IPS-18a (cell line): Measurements from ENCODE around the gene FASTKD3.

Experiments
- H3K27ac ChIP-seq: one replicate; pipeline ENCODE4 v1.5.1; 2013; ENCODE audit warnings: low read length
- H3K27me3 ChIP-seq: one replicate; pipeline ENCODE4 v1.6.1; 2013; ENCODE audit warnings: mild to moderate bottlenecking, low read length; ENCODE audit not compliant: control insufficient read depth, insufficient read depth
- H3K36me3 ChIP-seq: one replicate; pipeline ENCODE4 v1.6.1; 2013; ENCODE audit warnings: low read depth, low read length; ENCODE audit not compliant: control insufficient read depth
- H3K4me1 ChIP-seq: one replicate; pipeline ENCODE4 v1.6.1; 2013; ENCODE audit warnings: low read depth, low read length; ENCODE audit not compliant: control insufficient read depth
- H3K4me3 ChIP-seq: one replicate; pipeline ENCODE4 v1.5.1; 2013; ENCODE audit warnings: low read length
- H3K9ac ChIP-seq: one replicate; pipeline ENCODE4 v1.6.1; 2013; ENCODE audit warnings: mild to moderate bottlenecking, low read length, moderate library complexity
- H3K9me3 ChIP-seq: one replicate; pipeline ENCODE4 v1.6.1; 2013; ENCODE audit warnings: low read depth, low read length; ENCODE audit not compliant: control insufficient read depth

The FASTKD3 gene

GRCh38 chr5:7876867-7877266 lies 8.0 kb upstream of the FASTKD3 start:
- H3K9ac ChIP-seq = no peak overlapping the region
- no peaks in the 10 kb centered on the region for H3K4me1 ChIP-seq
- H3K4me3 ChIP-seq = no peak overlapping the region
- no peaks in the 10 kb centered on the region for H3K27me3 ChIP-seq
- H3K36me3 ChIP-seq = peaks cover 75% of the 10 kb centered on the region
- H3K27ac ChIP-seq = no peak overlapping the region
- no peaks in the 10 kb centered on the region for H3K9me3 ChIP-seq

DNA sequence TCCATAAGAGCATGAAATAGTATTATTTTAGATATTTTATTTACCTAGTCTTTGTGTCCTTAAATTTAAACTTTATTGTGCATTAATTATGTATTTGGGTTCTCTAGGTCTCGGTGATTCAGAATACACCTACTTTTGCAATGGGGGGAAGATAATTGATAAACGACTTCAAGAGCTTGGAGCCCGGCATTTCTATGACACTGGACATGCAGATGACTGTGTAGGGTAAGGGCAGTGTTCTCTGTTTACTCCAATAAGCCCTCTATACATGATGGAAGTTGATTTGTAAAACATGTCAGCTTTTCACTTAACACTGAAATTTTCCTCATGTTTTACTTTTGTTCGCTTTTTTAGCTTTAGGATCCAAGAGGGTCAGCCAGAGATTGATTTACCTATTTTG lies 6.3 kb upstream of the FASTKD3 start:
- Histone ChIP-seq H3K9me3 (no peaks in the 10 kb centered on the region), H3K9ac (no peak overlapping the region), H3K27me3 (no peaks in the 10 kb centered on the region), H3K4me3 (no peak overlapping the region), H3K27ac (no peak overlapping the region), H3K4me1 (peaks cover under 1% of the 10 kb centered on the region), H3K36me3 (peaks cover 69% of the 10 kb centered on the region)

DNA sequence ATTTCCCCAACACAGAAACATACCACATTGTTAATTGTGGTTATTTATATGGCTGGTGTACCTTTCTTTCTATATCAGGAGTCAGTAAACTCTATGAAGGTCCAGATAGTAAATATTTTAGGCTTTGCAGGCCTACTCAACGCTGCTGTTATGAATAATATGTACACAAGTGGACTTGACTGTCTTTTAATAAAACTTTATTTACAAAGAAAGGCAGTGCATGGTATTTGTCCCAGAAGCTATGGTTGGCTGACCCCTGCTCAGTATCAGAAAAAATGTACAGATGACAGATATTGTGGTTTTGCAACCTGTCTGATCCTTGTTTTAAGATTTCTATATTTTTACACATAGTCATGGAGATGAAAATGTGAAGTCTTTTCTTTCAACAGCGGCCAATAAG lies 5.8 kb upstream of the FASTKD3 start:
- Histone ChIP-seq H3K9ac (no peak overlapping the region), H3K4me3 (no peak overlapping the region)

DNA sequence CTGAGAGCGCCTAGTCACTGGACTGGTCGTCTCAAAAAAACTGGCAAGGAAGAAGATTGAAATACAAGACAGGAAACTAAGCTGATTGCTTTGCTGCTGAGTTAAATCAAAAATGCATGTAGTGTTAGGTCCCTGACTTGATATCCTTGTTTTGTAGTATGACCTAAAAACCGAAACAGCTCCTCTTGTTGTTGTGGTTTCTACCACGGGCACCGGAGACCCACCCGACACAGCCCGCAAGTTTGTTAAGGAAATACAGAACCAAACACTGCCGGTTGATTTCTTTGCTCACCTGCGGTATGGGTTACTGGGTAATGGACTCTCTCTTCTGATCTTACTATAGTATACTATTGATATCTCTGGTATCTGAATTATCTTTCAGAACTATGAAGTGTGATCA lies 4.4 kb upstream of the FASTKD3 start:
- Histone ChIP-seq H3K27ac (no peak overlapping the region), H3K36me3 (peaks cover 53% of the 10 kb centered on the region), H3K9me3 (no peaks in the 10 kb centered on the region), H3K9ac (no peak overlapping the region), H3K4me1 (peaks cover 5% of the 10 kb centered on the region), H3K4me3 (no peak overlapping the region), H3K27me3 (no peaks in the 10 kb centered on the region)

More for the DNA sequence above, 5.8 kb upstream of the FASTKD3 start:
- Histone ChIP-seq H3K27me3 (no peaks in the 10 kb centered on the region), H3K4me1 (peaks cover 5% of the 10 kb centered on the region), H3K36me3 (peaks cover 64% of the 10 kb centered on the region), H3K27ac (no peak overlapping the region), H3K9me3 (no peaks in the 10 kb centered on the region)

DNA sequence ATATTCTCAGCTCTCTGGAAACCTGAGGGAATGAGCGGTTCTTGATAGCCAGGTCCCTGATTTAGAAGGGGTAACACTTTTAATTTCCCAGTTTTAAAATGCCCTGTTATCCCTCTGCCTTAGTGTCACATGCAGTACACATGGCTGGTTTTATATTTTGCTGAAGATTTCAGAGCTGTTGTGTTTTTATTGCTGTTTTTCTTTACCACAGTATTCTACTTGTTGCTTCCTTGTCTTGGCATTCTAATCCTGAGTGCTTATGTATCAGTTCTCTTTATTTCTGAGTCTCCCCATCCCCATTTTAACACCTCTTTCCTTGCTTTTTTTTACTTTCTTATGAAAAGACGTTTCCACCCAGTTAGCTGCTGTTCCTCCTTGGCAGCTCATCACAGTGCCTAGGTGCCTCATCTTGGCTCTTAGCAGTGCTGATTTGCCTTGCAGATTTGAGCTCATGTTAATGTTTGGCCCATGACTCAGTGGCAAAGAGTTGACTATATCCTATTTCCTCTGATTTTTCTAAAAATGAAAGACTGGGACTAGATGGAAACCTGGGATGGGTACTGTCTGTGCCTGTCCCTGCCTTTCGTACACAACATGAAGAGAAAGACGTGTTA lies 3.8 kb upstream of the FASTKD3 start:
- H3K36me3 ChIP-seq = peaks cover 47% of the 10 kb centered on the region
- H3K4me1 ChIP-seq = peaks cover 9% of the 10 kb centered on the region
- H3K4me3 ChIP-seq = no peak overlapping the region
- H3K27me3 ChIP-seq = no peaks in the 10 kb centered on the region
- no peak overlapping the region for H3K27ac ChIP-seq
- H3K9me3 ChIP-seq = no peaks in the 10 kb centered on the region
- no peak overlapping the region for H3K9ac ChIP-seq

DNA sequence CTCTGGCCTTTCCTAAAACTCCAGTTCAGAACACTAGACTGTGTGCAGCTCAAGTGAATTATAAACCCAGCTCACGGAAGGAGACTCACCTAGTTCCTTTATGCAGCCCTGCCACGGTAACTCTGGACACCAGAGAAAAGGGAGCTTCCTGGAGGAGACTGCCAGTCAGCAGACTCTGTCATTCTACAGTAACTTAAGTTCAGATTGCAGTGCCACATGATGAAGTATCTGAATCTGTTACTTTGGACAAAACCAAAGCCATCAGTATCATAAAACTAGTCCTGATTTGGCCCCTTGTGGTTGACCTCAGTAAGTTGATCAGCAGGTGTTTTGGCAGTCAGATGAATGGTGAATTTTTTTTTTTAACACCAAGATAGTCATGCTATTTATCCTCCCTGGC lies 2.8 kb upstream of the FASTKD3 start:
- Histone ChIP-seq H3K27ac (no peak overlapping the region), H3K4me1 (peaks cover 9% of the 10 kb centered on the region), H3K9me3 (no peaks in the 10 kb centered on the region), H3K9ac (no peak overlapping the region), H3K36me3 (peaks cover 39% of the 10 kb centered on the region), H3K27me3 (no peaks in the 10 kb centered on the region), H3K4me3 (no peak overlapping the region)

DNA sequence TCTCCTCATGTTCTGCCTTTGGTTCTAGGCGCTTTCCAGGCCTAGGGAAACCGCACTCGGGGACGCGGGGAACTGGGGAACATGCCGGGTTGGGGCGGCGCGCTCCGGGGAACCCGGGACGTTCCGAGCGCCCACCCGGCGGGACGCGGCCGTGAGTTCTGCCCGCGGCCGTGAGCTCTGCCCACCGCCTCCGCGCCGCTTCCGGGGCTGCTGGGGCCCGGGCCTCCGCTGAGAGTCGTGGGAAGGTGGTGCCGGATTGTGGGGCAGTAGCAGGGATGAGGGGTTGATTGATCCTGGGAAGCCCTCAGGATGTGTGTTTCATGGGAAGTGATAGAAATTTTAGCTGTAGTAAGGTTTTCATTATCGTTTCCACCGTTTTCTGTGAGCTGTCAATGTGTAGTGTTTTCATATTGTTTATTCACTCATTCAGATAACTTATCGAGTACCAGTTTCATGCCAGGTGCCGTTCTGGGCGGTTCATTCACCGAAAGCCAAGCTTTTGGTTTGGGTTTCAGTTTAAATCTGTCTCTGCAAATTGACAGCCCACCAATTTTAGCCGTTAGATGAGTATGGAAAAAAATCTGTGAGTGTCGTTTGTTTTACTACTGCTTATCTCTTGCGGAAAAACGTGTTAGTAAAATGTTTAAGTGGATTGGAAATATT lies 774 bp upstream of the FASTKD3 start:
- peak overlapping the region; percentile 60 for H3K4me3 ChIP-seq
- H3K27ac ChIP-seq = no peak overlapping the region
- peak overlapping the region; percentile 68 for H3K9ac ChIP-seq
- peaks cover 26% of the 10 kb centered on the region for H3K36me3 ChIP-seq
- no peaks in the 10 kb centered on the region for H3K9me3 ChIP-seq
- peaks cover 9% of the 10 kb centered on the region for H3K4me1 ChIP-seq
- H3K27me3 ChIP-seq = no peaks in the 10 kb centered on the region

- Histone ChIP-seq H3K4me1 (peaks cover 9% of the 10 kb centered on the region), H3K27ac (no peak overlapping the region), H3K4me3 (peak overlapping the region; percentile 60), H3K9me3 (no peaks in the 10 kb centered on the region), H3K36me3 (peaks cover 28% of the 10 kb centered on the region), H3K27me3 (no peaks in the 10 kb centered on the region), H3K9ac (peak overlapping the region; percentile 68)
Measured at GRCh38 chr5:7868427-7868772, 431 bp downstream of the FASTKD3 start.

- H3K4me1 ChIP-seq = peaks cover 9% of the 10 kb centered on the region
- H3K9ac ChIP-seq = no peak overlapping the region
- H3K36me3 ChIP-seq = peaks cover 22% of the 10 kb centered on the region
Measured at GRCh38 chr5:7867260-7867659, 1.6 kb downstream of the FASTKD3 start.

DNA sequence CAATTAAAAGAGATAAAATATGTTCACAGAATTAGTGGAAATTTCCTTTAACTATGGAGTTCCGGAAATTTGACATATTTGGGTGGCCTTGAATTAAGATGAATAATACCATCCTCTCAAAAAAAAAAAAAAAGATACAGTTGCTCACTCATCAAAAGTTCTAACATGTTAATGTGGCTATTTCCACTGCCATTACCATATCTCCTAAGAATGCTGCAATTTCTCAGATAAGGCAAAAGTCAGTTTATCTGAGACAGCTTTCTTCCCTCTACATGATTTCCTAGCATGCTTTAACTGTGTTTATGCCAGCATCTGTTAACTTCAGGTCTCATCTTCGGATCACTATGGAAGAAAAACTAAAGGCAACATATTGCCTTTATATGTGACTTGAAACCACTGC lies 2.6 kb downstream of the FASTKD3 start:
- no peak overlapping the region for H3K27ac ChIP-seq
- peaks cover 9% of the 10 kb centered on the region for H3K4me1 ChIP-seq
- peaks cover 20% of the 10 kb centered on the region for H3K36me3 ChIP-seq
- no peaks in the 10 kb centered on the region for H3K27me3 ChIP-seq
- no peaks in the 10 kb centered on the region for H3K9me3 ChIP-seq
- H3K4me3 ChIP-seq = no peak overlapping the region
- H3K9ac ChIP-seq = no peak overlapping the region

More at GRCh38 chr5:7867260-7867659, 1.6 kb downstream of the FASTKD3 start:
- no peaks in the 10 kb centered on the region for H3K9me3 ChIP-seq
- H3K27me3 ChIP-seq = no peaks in the 10 kb centered on the region
- H3K4me3 ChIP-seq = no peak overlapping the region
- H3K27ac ChIP-seq = no peak overlapping the region

DNA sequence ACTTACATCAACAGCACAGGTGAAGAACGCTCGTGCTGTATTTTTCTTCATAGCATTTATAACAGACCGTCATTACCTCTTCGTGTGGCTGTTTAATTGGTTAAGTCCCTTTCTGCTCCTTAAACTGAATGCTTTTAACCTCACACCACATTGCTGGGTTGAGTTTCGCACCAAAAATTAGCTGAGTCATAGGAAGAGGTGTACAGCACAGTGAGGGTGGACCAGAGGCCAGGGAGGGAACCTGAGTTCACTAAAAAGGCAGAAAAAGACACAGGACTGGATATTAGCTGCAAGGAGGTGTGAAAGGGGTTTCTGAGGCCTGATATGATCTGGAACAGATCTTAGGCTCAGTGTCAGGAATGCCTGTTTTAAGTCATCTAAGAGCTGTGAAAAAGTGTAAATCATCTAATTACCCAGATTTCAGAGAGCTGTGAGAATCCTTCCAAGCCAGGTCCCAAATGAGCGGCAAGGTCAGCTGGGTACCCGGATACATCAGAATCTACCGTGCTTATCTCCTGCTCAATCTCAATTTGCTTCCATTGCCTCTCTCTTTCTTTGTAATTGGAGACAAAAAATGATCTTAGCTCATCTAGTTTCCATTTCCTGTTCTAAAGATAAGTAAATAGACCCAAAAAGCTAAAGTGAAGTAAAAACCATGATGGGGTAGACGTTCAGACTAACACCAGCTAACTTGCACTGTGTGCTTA lies 10.8 kb downstream of the FASTKD3 start:
- peaks cover 23% of the 10 kb centered on the region for H3K36me3 ChIP-seq
- H3K27ac ChIP-seq = no peak overlapping the region

More for the DNA sequence above, 10.8 kb downstream of the FASTKD3 start:
- no peaks in the 10 kb centered on the region for H3K9me3 ChIP-seq
- no peaks in the 10 kb centered on the region for H3K4me1 ChIP-seq
- H3K9ac ChIP-seq = no peak overlapping the region
- no peaks in the 10 kb centered on the region for H3K27me3 ChIP-seq
- H3K4me3 ChIP-seq = no peak overlapping the region
